G401 (cell line): ENCODE data around the gene MST1R. TPM values are rescaled to one million over a fixed set of nuclear protein-coding genes. Genes with fewer than 3 reads are reported as not detected.
A peak's percentile ranks its signal among the peaks of the same experiment; 100 is the strongest.

Experiments
- DNase-seq: peaks from one replicate; pipeline ENCODE4 v3.0.0-alpha.2; 2015; ENCODE audit warnings: low spot score
- in situ Hi-C: cut with HindIII; loops from 2 replicates; pipeline ENCODE4 v1.10.0; 2016; ENCODE audit warnings: low sequenced_read_pairs, mixed read lengths
- total RNA-seq: library from RNA; depleted of rRNA; stranded (reverse); fragments of >200 nt; shearing (Covaris generic); gene quantifications from 2 replicates; pipeline ENCODE4 v1.2.3, GENCODE V29; 2014; rRNA removed

The MST1R gene
- total RNA-seq, 1 experiment from 2014 or later: not detected

DNA sequence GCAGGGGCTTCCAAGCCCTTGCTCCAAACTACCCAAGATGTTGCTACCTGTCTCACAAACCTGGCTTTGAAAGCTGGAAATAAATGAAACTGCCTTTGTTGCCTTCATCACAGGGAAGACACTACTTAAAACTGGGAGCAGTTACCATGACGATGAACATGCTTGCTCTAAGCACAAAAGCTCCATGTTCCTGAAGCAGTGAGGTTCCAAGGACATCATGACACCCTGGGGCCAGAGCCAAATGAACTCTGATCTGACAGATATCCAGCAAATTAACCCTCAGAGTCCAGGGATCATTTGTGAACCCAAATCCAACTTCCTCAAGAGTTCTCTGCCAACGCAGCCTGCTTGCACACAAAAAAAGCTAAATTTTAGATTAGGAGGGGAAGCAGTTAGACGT, 58.0 kb downstream of the MST1R start:
- in situ Hi-C loops: no loop called here

DNA sequence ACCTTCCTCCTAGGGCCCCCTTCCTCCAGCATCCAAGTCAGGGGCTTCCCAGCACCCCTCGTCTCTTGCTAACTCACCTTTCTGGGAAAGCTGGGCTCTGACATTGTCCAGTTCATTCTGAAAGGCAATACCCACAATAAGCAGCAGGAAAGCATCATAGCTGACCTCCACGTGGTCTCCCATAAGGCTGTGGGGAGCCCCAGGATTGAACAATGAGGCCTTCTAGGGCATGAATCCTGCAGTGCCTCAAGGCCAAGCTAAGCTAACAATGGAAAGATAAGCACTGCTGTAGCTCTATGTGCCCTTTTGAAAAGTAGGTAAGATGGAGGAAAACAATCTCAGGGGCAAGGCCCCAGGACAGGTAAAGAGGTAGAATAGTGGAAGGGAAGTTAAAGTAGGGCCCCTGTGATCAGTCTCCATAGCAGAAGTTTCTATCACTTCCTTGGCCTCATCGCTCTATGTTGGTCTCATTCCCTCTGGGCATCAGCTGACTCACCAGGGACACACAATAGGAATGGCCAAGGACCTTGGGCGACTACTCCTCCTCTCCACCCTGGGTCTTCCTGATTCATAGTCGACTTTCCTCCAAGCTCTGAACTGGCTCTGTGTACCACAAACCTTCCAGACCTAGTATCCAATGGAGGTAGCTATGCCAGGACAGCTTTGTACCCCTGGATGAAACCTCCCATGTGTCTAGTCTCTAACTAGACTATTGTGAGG, 59.0 kb downstream of the MST1R start:
- no peak for DNase-seq
- in situ Hi-C loops: no loop called here

More for the DNA sequence above, 58.0 kb downstream of the MST1R start:
- DNase-seq: no peak

DNA sequence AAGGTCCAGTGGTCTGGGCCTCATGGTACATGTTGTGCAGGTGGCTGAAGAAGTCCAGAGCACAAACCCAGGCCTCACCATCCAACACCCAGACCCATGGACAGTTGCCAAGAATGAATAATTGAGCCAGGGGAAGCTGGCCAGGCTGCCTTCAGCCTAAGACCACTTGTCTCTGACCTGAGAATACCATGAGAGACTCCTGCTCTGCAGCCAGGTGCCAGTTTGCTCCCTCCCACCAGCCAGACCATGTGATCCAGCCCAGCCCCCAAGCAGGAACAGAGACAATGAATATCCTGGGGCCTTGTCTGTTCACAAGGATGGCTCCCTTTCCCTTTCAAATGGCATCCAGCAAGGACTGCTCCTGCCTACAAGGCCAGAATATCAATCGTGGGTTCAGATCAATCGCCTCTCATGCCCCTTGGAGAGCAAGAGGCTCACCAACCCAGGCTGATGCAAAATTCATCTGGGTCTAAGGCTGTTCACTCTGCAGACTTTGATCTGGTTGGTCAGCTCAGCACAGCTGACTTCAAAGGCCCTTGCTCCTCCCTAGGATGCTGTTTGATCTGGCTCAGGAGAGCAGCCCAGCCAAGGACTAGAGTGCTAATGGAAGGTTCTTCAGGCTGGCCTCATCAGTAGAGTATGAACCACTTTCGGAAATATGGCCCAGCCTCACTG, 60.7 kb downstream of the MST1R start:
- no peak for DNase-seq
- in situ Hi-C loops: no loop called here

DNA sequence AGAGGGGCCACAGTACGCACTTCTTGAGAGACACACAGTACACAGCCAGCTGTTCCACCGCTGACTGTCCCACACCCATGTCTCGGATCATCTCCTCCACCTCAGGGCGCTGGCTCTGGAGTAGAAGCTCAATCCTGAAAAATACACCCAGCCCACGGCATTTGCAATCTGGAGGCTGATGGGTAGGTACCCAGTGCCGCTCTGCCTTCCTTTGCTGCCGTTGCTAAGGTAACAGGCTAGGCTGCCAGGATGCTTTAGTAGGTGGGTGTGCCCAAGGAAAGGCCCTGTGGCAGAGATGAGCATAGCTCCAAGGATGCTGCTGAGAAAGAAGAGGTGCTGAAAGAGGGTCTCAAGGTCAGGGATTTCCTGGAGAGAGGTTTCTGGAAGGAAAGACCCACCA, 61.9 kb downstream of the MST1R start:
- DNase-seq: no peak
- in situ Hi-C loops: no loop called here

DNA sequence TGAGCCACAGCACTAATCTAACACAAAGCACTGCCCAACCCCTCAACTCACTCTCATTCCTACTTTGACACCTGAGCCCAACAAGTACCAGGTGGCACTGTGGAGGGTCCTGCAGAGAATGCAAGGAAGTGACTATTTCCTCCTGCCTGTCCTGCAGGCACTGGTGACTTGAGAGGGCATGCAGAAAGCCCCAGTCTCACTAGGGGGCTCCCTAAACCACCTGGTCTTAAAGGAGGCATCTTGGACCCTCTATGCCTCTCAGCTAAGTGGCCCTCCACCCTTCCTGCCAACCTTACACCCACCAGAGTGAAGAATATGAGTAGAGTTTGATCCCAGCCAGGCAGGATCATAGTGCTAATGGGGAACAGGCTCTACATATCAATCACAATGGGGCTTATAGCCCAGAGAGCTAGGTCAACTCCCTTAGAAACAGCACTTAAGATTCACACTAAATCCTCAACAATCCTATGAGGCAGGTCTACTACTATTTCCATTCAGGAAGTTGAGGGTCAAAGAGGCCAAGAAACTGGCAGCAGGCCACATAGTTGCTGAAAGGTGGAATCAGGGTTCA, 62.5 kb downstream of the MST1R start:
- in situ Hi-C loops: no loop called here
- DNase-seq: peak; percentile 14

DNA sequence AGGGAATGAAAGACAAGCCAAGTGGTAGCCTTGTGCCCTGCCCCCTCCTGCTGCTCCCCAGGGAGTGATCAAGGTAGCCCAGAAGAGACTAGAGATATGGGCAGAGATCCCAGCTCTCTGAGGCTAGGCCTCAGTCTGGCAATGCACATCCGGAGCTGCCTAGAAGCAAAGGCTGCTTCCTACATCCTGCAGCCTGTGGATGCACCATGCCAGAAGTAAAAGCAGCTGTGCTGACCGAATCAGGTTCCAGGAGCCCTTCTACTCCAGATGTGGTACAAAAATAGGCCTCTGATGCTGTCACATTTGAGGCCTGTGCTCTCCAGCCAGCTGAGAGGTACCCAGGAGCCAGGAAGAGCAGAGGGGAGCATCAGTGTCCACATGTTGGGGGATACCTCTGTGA, 63.3 kb downstream of the MST1R start:
- DNase-seq: no peak
- in situ Hi-C loops: no loop called here

DNA sequence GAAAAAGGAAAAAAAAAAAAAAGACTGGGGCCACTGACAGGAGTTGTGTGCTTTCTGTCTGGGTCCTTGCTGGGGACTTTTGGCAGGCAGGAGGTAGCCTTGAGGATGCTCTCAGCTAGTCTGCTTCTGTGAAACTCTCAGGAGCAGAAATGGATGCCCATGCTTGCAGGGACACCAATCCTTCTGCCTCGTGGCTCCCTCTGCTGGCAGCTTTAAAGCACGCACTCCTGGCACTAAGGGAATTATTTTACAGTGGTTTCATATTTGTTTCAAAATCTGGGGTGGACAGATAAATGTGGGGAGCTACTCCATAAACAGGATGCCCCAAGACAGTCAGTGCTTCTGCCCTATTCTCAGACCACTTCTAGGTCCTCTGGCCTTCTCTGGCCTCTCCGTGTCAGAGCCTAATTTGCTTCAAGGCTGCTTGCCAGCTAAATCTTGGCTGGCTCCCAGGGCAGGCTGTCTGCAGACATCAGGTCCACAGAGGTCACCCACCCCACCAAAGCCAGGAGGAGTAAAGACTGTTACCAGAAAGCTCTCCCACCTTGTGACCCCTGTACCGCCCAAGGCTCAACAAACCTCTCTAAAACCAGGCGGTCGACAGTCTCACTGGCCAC, 64.4 kb downstream of the MST1R start:
- DNase-seq: peak; percentile 87
- in situ Hi-C loops: no loop called here

Other genes starting within 250 kb of the MST1R start
- 261 and 301 TPM in 2 replicates for gene APEH, start 229.5 kb downstream of the MST1R start, total RNA-seq
- gene MST1, start 214.4 kb downstream of the MST1R start, total RNA-seq: 0.06 and 0.95 TPM in 2 replicates
- 24.9 and 34.0 TPM in 2 replicates for gene RNF123, start 214.3 kb downstream of the MST1R start, total RNA-seq
- gene AMIGO3, start 184.2 kb downstream of the MST1R start, total RNA-seq: 1.1 and 2.2 TPM in 2 replicates
- gene GMPPB, start 179.9 kb downstream of the MST1R start, total RNA-seq: 23.1 and 26.8 TPM in 2 replicates
- 33.2 and 42.5 TPM in 2 replicates for gene IP6K1, start 117.3 kb downstream of the MST1R start, total RNA-seq
- not detected in 2 replicates for gene CDHR4, start 104.0 kb downstream of the MST1R start, total RNA-seq
- gene INKA1, start 100.6 kb downstream of the MST1R start, total RNA-seq: 0.68 and 5.2 TPM in 2 replicates
- gene UBA7, start 89.9 kb downstream of the MST1R start, total RNA-seq: 0.14 and 0.49 TPM in 2 replicates
- 7.2 and 20.4 TPM in 2 replicates for gene TRAIP, start 47.3 kb downstream of the MST1R start, total RNA-seq
- 1.4 and 2.1 TPM in 2 replicates for gene CAMKV, start 34.0 kb downstream of the MST1R start, total RNA-seq
- 12.1 TPM in 2 replicates for gene MON1A, start 25.9 kb upstream of the MST1R start, total RNA-seq
- gene RBM6, start 36.3 kb upstream of the MST1R start, total RNA-seq: 17.7 and 36.5 TPM in 2 replicates
- 94.0 and 125 TPM in 2 replicates for gene RBM5, start 185.0 kb upstream of the MST1R start, total RNA-seq